ENCODE results near the gene C18orf32. TPM values are rescaled to one million over a fixed set of nuclear protein-coding genes. Genes with fewer than 3 reads are reported as not detected.

Gene C18orf32
- total and polyA plus RNA-seq, 10 donors = 33.3 to 66.7 (median 41.1) TPM

- no peak for DNase-seq
Measured at GRCh38 chr18:49500201-49500921, 13.3 kb upstream of the C18orf32 start.

GRCh38 chr18:49499046-49499637 lies 12.1 kb upstream of the C18orf32 start:
- intact Hi-C loops (cut with DNase I; ENCODE audit: low total_unique reads) = no loop called here
- no peak for TF ChIP-seq POLR2AphosphoS5 (IDR thresholded peaks at IDR 0.05)
- TF ChIP-seq POLR2A (IDR thresholded peaks at IDR 0.05) = no peak
- no peak for TF ChIP-seq CTCF (IDR thresholded peaks at IDR 0.05 in 8 of 11, conservative IDR thresholded peaks at IDR 0.05 in 3 of 11)
- WGBS, 5 donors = 62 to 76% (median 72%) methylated on average over 16 of the region's 16 CpGs

More at GRCh38 chr18:49500201-49500921, 13.3 kb upstream of the C18orf32 start:
- intact Hi-C loops (cut with DNase I; ENCODE audit: low total_unique reads) = loop anchor here (5.0 kb wide), 1 partner anchor 777 kb away; no protein-coding TSS in a partner anchor
- no peak overlapping the region for H3K4me3 ChIP-seq
- H3K27me3 ChIP-seq (replicated peaks in 1 of 7) = peaks cover 0 to 33% (median 5%) of the 10 kb centered on the region in 7 donors
- H3K4me1 ChIP-seq = no peaks in the 10 kb centered on the region
- no peaks in the 10 kb centered on the region for H3K36me3 ChIP-seq
- 59 to 65% (median 61%) methylated on average over 14 of the region's 14 CpGs for WGBS, 5 donors
- no peak for TF ChIP-seq POLR2AphosphoS5 (IDR thresholded peaks at IDR 0.05)
- no peak for TF ChIP-seq CTCF (IDR thresholded peaks at IDR 0.05 in 8 of 11, conservative IDR thresholded peaks at IDR 0.05 in 3 of 11)
- no peak for TF ChIP-seq POLR2A (IDR thresholded peaks at IDR 0.05)
- no peak overlapping the region for H3K27ac ChIP-seq
- no peaks in the 10 kb centered on the region for H3K9me3 ChIP-seq

GRCh38 chr18:49495480-49495879 lies 8.4 kb upstream of the C18orf32 start:
- no peak overlapping the region for H3K27ac ChIP-seq
- WGBS, 5 donors = 47 to 90% (median 80%) methylated on average over 2 of the region's 2 CpGs
- H3K4me1 ChIP-seq = peaks cover 9 to 22% (median 17%) of the 10 kb centered on the region in 6 donors
- no peaks in the 10 kb centered on the region for H3K9me3 ChIP-seq
- no peak for DNase-seq
- TF ChIP-seq CTCF (IDR thresholded peaks at IDR 0.05 in 8 of 11, conservative IDR thresholded peaks at IDR 0.05 in 3 of 11) (no peak), POLR2A (IDR thresholded peaks at IDR 0.05) (no peak)
- H3K27me3 ChIP-seq (replicated peaks in 1 of 7) = peaks cover 0 to 17% (median 2%) of the 10 kb centered on the region in 7 donors
- H3K4me3 ChIP-seq = no peak overlapping the region
- peaks cover 0 to 10% (median 6%) of the 10 kb centered on the region in 6 donors for H3K36me3 ChIP-seq
- intact Hi-C loops (cut with DNase I; ENCODE audit: low total_unique reads) = no loop called here

More at GRCh38 chr18:49499046-49499637, 12.1 kb upstream of the C18orf32 start:
- no peak overlapping the region for H3K27ac ChIP-seq
- H3K9me3 ChIP-seq = no peaks in the 10 kb centered on the region
- H3K36me3 ChIP-seq = no peaks in the 10 kb centered on the region
- peaks cover 0 to 33% (median 5%) of the 10 kb centered on the region in 7 donors for H3K27me3 ChIP-seq (replicated peaks in 1 of 7)
- H3K4me1 ChIP-seq = no peaks in the 10 kb centered on the region
- DNase-seq = no peak
- peak overlapping the region in 1 of 8 donors; percentile 13 for H3K4me3 ChIP-seq

GRCh38 chr18:49495076-49495475 lies 8.0 kb upstream of the C18orf32 start:
- intact Hi-C loops (cut with DNase I; ENCODE audit: low total_unique reads) = no loop called here
- 91 to 100% (median 92%) methylated on average over 3 of the region's 3 CpGs for WGBS, 5 donors
- no peak for TF ChIP-seq CTCF (IDR thresholded peaks at IDR 0.05 in 8 of 11, conservative IDR thresholded peaks at IDR 0.05 in 3 of 11)
- no peak for TF ChIP-seq POLR2A (IDR thresholded peaks at IDR 0.05)
- no peak for TF ChIP-seq POLR2AphosphoS5 (IDR thresholded peaks at IDR 0.05)

More at GRCh38 chr18:49495076-49495475, 8.0 kb upstream of the C18orf32 start:
- Histone ChIP-seq H3K27me3 (replicated peaks in 1 of 7) (peaks cover 0 to 13% (median 0%) of the 10 kb centered on the region in 7 donors), H3K4me3 (no peak overlapping the region), H3K9me3 (no peaks in the 10 kb centered on the region), H3K36me3 (peaks cover 0 to 15% (median 10%) of the 10 kb centered on the region in 6 donors), H3K4me1 (peaks cover 11 to 26% (median 21%) of the 10 kb centered on the region in 6 donors), H3K27ac (no peak overlapping the region)
- DNase-seq = no peak
